ENCODE measurements around the gene USP4.
"Not testable (repeated sequence)": the region's sequence is repeated elsewhere in the genome, so short reads cannot be mapped to it uniquely, and the experiment has no call there.

DNA sequence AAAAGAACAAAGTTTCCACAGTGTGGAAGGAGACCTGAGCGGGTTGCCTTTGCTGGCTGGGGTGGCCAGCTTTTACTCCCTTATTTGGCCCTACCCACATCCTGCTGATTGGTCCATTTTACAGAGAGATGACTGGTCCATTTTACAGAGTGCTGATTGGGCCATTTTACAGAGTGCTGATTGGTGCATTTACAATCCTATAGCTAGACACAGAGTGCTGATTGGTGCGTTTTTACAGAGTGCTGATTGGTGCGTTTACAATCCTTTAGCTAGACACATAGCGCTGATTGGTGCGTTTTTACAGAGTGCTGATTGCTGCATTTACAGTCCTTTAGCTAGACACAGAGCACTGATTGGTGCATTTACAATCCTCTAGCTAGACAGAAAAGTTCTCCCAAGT is 111.0 kb downstream of the USP4 start:
- not testable (repeated sequence) for TF ChIP-seq POLR2AphosphoS5 (IDR thresholded peaks at IDR 0.05; ENCODE audit: borderline replicate concordance, low read depth, low read length); EZH2 (IDR thresholded peaks at IDR 0.05)

Data from SK-N-MC (cell line).